ENCODE data around the gene BRI3.

The BRI3 gene

DNA sequence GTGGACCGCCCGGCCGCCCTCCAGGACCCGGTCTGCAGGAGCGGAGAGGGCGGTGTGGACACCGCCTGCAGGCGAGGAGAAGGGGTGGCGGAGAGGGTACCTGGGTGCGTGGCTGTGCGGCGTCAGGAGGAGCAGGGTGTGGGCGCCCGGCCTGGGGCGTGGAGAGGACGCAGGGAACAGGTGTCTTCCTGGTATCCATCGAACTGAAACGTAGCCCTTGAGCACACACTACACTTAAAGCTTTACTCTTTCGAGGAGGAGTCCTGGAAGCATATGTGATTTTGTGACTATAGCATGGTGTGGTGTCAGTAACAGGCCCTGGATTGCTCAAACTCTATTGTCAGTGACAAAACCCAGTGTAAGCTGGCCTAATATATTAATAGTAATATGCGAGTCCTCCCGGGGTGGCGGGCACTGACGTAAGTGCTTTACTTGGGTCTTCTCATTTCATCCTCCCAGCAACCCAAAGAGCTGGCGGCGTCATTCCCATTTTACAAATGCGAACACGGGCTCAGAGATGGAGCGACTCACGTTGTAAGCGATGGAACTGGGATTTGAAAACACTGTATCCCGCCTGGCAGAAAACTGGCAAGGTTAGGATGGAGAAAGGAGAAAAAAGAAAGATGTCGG lies 28.9 kb upstream of the BRI3 start:
- no peak for DNase-seq (ENCODE audit: low spot score)

DNA sequence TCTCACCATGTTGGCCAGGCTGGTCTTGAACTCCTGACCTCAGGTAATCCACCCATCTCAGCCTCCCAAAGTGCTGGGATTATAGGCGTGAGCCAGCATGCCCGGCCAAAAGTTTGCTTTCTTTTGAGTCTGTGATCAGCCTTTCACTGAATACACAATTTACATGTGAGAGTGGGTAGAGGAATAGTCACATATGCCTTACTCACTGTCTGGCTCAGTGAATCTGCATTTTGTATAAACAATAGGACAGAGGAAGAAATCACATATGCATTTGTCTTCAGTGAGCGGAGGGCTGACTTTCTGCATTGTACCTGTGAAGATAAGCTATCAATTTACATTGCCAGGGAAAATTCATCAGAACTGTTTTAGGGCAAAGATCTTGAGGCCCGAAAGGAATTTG lies 27.0 kb upstream of the BRI3 start:
- DNase-seq (ENCODE audit: low spot score): no peak

DNA sequence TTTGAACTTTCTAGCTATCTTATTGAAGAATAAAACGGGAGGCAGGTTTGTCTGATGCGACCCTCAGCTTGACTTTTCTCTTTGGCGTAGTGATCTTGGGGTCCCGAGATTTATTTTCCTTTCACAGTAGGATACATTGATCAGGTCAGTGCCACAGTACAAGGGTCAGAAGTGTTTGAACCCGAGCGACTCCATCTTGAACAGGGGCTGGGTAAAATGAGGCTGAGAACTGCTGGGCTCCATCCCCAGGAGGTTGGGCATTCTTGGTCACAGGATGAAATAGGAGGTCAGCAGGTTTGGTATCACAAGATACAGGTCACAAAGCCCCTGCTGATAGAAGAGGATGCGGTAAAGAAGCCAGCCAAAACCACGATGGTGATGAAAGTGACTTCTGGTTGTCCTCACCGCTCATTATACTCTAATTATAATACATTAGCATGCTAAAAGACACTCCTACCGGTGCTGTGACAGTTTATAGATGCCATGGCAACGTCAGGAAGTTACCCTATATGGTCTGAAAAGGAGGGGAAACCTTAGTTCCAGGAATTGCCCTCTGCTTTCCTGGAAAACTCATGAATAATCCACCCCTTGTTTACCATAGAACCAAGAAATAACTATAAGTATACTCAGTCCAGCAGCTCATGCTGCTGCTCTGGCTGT lies 26.4 kb upstream of the BRI3 start:
- no peak for DNase-seq (ENCODE audit: low spot score)

DNA sequence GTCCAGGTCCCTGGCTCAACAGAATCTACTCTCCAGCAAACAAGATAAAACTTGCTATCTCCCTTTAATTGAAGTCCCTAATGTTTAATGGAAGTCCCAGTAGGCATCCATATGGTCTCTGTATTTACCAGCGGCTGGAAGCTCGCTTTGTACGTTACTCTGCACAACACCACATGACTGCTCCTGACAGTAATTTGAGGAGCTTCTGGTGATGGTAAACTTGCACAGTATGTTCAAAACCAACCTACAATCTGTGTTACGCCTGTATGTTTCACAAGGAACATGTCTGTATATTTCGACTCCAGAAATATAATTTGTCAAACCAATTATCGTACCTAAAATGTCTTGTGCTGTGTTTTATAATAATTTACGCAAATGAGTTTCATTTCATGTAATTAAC lies 25.1 kb upstream of the BRI3 start:
- no peak for DNase-seq (ENCODE audit: low spot score)

DNA sequence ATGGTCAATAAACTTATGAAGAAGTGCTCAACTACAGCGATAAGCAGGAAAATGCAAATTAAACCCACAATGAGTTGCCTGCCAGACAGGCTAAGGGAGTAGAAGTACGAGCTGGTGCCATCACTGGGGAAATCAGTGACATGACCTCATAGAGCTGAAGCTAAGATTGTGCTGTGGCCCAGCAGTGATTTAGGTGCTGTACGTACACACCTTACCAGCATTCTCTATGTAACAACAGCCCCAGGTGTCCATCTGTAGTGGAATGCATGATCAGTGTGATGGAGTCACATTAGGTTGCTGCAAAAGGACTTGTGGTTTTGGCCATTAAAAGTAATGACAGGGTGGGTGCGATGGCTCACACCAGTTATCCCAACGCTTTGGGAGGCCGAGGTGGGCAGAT lies 23.8 kb upstream of the BRI3 start:
- DNase-seq (ENCODE audit: low spot score): no peak

DNA sequence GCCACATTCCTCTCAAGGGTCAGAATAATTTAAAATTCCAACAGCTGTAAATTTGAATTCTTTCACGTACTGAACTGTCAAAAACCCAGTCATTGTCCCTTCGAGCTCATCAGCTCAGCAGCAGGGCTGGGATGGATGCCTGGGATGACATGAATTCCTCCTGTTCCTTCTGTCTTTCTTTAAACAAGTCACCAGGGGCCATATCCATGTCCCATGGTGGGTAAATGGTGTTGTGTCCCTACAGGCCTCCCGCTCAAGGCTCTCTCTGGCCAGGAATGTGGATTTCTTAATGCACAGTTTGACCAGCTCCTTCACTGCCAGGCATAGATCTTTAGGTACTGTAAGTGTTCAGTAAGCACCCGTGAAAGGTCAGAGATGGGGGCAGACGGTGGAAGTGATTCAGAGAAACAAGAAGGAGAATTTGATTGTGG lies 15.6 kb upstream of the BRI3 start:
- no peak for DNase-seq (ENCODE audit: low spot score)

DNA sequence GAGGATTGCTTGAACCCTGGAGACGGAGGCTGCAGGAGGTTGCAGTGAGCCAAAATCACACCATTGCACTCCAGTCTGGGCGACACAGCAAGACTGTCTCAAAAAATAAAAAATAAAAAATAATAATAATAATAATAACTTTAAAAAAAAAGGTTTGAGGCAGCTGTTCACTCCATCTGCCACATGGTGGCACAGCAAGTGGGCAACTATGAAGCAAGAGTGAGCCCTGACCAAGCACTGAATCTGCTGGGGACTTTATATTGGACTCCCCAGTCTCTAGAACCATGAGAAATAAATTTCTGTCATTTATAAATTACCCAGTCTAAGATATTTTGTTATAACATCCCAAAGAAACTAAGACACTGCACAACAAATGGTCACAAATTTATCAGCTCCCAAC lies 14.6 kb upstream of the BRI3 start:
- DNase-seq (ENCODE audit: low spot score): no peak

DNA sequence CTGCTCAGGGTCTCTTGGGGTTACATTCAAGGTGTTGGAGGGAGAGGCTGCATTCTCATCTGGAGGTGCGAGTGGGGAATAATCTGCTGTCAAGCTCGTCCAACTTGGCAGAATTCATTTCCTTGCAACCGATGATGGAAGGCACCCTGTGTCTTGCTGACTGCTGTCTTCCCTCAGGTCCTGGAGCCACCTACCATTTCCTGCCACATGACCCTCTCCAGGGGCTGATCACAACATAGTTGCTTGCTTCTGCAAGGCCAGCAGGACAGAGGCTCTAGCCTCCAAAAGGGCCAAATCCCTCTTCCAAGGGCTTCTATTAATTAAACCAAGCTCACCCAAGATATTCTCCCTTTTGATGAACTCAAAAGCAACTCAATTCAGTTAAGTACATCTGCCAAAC lies 14.2 kb upstream of the BRI3 start:
- no peak for DNase-seq (ENCODE audit: low spot score)

DNA sequence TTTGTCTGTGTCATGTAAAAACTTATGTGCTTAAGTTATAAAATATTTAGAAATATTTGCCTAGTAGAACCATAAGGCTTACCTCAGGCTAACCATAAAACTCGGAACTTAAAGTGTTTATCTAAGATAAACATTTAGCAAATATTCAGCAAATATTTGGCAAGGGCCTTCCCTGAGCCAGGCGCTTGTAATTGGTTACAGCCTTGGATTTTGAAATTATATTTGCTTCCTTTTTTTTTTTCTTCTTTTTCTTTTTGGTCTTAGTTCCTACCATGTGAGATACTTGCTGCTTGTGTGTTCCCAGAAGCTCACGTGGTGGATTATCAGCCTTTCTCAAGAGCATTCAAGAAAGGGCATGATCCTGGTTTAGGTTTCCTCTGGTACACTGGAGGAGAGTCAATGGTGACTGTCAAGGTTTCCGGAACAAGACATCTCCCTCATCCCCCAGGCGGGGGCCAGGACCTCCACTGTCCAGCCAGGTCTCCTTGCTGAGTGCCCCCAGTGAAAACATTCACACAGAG lies 5.2 kb upstream of the BRI3 start:
- no peak for DNase-seq (ENCODE audit: low spot score)

DNA sequence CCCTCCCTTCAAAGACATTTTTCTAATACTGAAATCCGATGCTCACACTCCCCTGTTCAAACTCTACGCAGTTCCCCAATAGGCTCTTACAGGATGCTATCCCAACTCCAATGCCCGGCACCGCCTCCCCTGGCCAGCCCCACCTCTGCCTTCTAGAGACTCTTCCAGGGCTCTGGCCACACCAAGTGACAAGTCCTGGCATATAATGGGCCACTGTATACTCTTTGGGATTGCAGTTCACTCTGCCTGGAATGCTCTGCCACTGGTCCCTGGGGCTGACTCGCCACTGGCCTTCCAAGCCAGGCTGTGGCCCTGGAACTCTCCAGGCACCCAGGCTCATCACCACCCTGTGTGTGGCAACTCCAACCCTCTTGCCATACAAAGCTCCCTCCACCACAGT lies 3.1 kb upstream of the BRI3 start:
- DNase-seq (ENCODE audit: low spot score): no peak

DNA sequence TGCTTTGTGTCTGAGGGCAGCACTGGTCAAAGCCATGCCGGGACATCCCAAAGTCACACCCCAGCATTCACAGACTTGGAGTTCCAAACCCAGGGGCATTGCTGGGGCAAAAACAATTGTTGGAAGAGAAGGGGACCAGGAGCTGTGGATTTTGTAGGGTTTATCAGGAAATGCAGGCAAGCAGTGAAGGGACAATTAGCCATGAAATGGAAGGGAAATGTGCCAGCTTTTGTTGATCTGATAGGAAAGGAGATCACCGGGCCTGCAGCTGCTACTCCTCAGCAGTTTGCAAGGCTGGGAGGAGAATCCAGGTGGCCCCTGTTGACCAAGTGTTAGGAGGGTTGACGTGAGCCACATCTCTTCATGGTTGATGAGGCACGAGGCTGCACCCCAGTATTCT lies 2.5 kb upstream of the BRI3 start:
- no peak for DNase-seq (ENCODE audit: low spot score)

DNA sequence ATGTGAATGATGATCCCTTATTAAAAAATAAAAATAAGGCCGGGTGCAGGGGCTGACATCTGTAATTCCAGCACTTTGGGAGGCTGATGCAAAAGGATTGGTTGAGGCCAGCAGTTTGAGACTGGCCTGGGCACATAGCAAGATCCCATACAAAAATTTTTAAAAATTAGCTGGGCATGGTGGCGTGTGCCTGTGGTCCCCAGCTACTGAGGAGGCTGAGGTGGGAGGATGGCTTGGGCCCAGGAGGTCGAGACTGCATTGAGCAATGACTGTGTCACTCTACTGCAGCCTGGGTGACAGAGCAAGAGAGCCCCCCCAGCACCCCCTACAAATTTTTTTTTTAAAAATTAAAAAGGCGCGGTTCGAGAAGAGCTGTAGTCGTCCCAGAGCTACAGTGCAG lies 1.2 kb upstream of the BRI3 start:
- no peak for DNase-seq (ENCODE audit: low spot score)

DNA sequence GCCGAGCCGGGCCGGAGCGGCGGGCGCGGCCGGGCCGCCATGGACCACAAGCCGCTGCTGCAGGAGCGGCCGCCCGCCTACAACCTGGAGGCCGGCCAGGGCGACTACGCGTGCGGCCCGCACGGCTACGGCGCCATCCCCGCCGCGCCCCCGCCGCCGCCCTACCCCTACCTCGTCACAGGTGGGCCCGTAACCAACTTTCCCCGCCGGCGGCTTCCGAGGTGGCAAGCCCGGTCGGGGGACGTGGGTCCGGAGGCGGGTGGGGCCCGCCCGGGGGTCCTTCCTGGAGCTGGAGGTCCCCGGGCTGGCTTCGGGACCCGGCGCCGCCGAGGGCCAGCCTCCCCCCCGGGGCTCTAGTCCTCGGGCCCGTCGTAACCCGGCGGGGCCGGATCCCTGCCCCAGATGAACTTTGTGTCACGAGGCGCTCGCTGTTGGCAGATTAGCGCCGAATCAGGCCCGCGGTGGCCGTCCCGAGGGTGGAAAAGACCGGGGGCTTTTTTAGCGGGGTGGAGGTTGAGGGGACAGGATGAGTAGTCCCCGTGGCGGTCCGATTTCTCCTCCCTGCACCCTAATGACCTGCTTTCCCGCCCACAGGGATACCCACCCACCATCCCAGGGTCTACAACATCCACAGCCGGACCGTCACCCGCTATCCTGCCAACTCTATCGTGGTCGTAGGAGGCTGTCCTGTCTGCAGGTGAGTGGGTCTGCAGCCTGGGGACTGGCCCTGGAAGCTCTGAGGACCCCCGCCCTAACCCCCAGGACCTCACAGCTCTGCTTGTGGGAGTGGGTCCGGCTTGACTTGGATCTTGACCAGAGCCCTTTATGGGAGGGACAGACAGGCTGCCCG lies 496 bp downstream of the BRI3 start:
- no peak for DNase-seq (ENCODE audit: low spot score)

DNA sequence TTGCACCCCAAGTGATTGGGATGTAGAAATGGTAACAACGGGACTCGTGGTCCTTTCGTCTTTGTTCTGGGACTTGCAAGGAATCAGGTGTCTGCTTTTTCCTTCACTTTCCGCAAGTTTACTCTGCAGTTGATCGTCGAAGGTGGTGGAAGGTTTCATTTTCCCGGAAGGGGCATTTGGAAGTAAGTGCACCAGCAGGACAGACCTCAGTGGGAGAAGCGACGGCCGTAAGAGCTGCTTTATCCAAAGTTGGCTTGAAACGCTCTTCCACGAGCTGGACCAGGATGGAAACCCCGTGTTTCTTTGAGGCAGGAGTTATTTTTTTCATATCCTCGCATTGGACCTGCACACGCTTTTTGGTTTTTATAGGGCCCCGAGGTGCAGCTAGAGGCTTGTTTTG lies 1.2 kb downstream of the BRI3 start:
- DNase-seq (ENCODE audit: low spot score): no peak

DNA sequence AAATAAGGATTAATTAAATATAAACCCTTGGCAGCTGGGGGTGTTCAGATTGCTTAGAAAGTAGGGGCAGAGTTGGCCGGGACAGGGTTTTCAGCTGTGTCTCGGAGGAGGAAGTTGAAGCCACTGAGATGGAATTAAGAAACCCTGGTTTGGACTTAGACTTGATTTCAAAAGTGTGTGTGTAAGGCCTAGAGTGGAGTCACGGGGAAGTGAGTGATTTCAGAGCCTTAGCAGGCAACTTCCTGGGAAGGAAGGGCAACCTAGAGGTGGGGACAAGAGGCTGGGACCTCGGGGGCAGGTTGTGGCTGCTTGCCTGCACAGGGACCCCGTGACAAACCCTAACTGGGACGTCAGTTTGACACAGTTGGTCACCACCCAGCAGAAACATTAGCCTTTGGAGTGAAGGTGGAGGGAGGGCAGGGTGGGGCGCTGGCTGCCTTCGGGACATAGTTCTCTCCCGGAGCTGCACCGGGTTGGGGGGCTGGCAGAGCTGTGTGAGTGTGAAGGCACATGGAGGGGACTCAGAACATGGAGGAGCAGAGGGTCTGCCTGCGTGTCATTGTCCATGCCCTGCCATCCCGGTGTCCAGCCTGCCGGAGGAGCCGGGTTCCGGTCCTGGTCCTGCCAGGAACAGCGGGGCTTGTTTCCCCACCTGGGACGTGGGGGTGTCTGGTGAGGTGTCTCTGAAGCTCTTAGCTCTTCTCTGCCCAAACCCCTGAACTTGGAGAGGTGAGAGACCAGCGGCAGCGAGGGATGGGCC lies 1.8 kb downstream of the BRI3 start:
- DNase-seq (ENCODE audit: low spot score): peak; percentile 66

DNA sequence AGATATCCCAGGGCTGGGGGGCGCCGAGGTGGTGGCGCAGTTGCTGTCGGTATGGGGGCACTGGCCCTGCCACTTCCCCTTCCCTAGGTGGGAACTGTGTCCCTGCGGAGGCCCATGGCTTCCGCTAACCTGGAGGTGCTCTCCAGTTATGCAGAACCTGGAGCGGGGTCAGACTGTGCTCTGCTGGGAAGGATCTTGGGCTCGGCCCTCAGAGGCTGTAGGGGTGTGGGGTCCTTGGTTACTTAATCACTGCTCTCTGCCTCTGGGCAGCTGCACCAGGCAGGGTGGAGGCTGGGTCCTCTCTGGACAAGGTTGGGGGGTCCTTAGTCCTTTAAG lies 2.4 kb downstream of the BRI3 start:
- no peak for DNase-seq (ENCODE audit: low spot score)

DNA sequence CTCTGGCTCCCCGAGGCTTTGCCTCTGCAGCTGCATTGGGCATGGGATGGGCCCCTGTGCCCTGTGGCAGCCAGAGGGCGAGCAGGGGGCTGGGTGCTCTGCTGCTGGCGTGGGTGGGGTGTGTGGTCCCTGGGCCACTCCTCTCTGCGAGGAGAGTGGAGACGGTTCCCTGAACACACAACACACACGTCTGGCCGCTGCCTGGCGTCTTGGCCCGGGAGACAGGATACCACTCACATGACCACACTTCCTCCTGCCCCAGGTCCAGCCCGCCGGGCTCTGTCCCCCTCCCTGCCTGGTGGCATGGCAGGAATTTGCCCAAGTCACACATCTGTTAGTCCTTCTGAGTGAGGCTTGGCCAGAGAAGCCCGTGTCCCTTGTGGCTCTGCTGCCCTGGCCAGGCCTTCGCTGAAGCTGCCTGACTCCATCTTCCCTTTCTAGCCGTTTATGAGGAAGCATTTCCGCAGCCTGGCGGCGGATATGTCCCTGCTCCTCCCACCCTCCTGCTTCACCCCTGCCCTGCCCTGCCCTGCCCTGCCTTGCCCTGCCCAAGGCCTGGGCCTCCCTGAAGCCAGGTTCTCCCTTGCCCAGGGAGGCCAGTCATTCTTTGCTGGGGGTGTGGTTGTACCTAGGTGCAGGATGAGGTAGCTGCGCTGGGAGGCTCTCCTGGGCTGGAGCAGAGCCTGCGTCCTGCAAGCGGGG lies 3.0 kb downstream of the BRI3 start:
- DNase-seq (ENCODE audit: low spot score): peak; percentile 71

DNA sequence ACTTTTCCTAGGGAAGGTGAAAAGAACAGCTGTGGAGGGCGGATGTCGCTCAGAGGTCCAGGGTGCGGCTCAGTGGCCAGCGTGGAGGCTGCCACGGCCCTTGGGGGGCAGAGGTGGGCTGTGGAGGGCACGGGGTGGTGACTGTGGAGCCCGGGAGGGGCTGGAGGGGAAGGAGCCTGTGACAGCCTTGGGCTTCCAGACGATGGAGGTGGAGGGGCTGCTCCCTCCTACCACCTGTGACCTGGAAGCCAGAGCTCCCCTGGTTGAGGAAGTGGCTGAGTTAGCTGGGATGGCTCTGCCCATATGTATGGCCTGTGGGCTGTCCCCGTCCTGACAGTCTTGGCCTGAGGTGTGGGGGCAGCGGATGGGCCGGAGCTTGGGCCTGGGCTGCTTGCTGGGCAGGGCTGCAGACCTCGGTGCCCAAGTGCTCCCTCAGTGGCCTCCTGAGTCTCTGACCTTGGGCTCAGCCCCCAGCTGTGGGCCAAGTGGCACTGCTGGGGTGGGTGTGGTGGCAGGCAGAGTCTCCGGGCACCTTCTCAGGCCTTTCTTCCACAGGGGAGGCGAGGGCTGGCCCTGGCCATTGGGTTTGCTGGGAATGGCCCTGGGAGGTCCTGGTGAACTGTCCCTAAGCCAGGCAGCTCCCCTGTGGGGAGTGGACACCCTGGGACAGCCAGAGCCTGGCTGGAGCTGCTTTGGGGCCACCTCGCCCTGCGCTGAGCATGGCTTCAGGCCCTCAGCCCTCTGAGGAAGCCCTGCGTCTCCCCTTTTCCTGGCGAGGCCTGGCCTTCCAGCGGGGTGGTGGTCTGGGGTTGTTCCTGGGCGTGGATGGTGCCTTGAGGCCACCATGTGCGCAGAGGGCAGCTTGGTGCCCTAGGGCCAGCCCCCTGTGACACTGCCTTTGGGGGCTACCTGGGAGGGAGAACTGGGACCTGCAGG lies 3.9 kb downstream of the BRI3 start:
- no peak for DNase-seq (ENCODE audit: low spot score)

DNA sequence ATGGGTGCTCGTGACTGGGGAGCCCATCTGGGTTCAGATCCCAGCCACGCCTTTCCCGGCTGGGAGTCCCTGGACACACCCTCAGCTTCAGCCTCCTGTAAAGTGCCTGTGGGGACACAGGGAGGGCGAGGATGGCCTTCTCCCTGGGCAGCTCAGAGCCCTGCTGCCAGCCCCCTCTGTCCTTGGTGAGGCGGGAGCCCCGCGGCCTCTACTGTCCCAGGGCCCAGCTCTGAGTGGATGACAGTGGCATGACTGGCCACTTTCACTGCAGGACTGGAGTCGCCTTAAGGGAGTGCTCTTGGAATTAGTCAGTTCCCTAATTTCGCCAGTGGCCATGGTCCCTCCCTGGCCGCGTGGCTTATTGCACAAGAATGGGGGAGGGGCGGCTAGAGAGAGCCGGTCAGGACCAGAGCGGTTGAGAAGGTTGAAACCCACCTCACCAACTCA lies 4.6 kb downstream of the BRI3 start:
- DNase-seq (ENCODE audit: low spot score): no peak

DNA sequence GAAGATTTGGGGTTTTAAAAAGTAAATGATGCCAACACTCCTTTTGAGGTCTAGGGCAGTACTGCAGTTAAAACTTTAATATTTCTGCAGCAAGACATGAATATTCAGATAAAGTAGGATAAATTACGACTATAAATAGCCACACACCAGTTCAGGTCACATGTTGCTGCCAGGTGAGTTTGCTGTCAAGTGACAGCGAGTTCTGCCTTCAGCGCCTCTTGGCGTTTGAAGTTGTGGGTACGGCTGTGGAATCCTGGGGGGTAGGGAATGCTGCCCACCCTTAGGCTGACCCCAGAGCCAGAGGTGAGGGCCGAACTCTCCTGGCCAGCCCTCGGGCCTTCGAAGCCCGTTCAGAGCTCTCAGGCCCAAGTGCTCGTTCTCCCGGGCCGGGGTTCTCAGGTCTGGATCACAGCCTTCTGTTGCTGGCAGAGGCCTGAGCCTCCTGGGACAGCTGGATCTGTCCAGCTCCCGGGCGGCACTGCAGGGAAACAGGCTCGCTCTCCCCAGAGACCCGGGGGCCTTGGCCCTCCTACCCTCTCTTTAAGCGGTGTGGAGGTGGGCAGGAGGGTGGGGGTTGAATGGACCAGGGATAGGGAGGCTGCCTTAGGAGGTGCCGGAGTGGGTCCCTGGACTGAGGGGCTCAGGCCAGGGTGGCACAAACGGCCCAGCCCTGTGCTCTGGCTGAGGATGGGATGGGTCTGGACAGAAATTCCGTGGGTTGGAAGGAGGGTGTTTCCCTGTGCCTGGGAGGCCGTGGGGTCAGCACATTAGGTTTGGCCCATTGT lies 5.4 kb downstream of the BRI3 start:
- DNase-seq (ENCODE audit: low spot score): no peak
